Activated naive CD4-positive, alpha-beta T cell treated with anti-CD3 and anti-CD28 coated beads, Interleukin-2, amount 10 ng/mL, durations not matched to agents 7 days and 5 days (primary cell): ENCODE data around the gene TMEM250.

Source experiments
- CTCF ChIA-PET: fragments of 350-600 bp; sonication (Branson Sonifier 250); formaldehyde crosslinking; loops from one replicate; lab custom pipeline; 2021; ENCODE audit warnings: antibody characterized with exemption; lab: Charles Lee
- DNase-seq: peaks from one replicate; pipeline ENCODE4 v3.0.0-alpha.2; 2020
- H3K27ac Mint-ChIP-seq: one replicate; pipeline ENCODE4 v1.8.0; 2021; ENCODE audit warnings: mild to moderate bottlenecking, moderate library complexity, mixed read lengths
- H3K27me3 Mint-ChIP-seq: one replicate; pipeline ENCODE4 v1.8.0; 2021; ENCODE audit warnings: mild to moderate bottlenecking, mixed read lengths
- H3K36me3 Mint-ChIP-seq: one replicate; pipeline ENCODE4 v1.8.0; 2021; ENCODE audit warnings: mixed read lengths
- H3K4me1 Mint-ChIP-seq: one replicate; pipeline ENCODE4 v1.8.0; 2021; ENCODE audit warnings: mixed read lengths
- H3K4me3 Mint-ChIP-seq: one replicate; pipeline ENCODE4 v1.8.0; 2021; ENCODE audit warnings: mild to moderate bottlenecking, moderate library complexity, mixed read lengths
- H3K9me3 Mint-ChIP-seq: one replicate; pipeline ENCODE4 v1.8.0; 2021; ENCODE audit warnings: mixed read lengths

Gene TMEM250, protein sequence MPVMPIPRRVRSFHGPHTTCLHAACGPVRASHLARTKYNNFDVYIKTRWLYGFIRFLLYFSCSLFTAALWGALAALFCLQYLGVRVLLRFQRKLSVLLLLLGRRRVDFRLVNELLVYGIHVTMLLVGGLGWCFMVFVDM

DNA sequence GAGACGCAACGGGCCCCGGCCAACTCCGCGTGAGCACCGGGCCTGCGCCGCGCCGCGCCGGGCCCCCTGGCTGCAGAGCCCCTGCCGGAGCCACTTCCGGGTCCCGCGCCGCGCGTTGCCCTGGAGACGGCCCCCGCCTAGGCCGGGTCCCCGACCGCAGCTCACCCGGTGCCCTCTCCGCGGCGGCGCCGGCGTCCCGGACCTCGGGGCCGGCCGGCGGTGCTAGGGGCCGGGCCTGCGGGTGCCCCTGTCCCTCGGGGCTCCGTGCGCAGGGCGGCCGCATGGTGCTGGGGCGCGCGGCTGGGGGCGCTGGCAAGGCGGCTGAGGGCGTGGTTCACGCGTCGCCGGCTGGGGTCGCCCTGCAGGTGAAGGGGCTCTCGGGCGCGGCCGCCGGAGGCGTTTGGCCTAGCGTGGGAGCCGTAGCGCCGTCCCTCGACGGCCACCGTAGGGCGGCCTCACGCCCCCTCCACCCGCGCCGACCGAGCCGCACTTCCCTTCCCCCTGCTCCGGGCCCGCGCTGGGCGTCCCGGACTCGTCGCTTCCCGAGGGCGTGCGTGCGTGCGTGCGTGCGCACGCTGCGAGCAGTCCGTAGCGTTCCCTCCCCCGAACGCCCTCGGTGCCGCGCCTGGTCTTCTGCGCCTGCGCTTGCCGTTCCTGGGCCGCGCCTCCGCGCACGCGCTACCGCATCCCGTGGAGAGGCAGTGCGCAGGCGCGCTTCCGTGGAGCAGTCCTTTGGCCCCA is at the start of gene TMEM250:
Gene TMEM250, minus strand, starts transcription at position 556 of the 741 bp plus-strand sequence. CDS start 1,975 bp downstream, outside the sequence.
- Mint-ChIP-seq H3K27ac (peak within 1 kb of the TSS; percentile 89), H3K4me3 (peak within 1 kb of the TSS; percentile 79), H3K36me3 (peaks cover 10% of the 10 kb centered on the region), H3K27me3 (peaks cover 11% of the 10 kb centered on the region), H3K4me1 (peaks cover 35% of the 10 kb centered on the region), H3K9me3 (no peaks in the 10 kb centered on the region)
- CTCF ChIA-PET = interaction anchor here (0.7 to 1.4 kb wide), 3 partner anchors 9 to 151 kb away, joined by 4 to 5 read pairs (median 4); no protein-coding TSS in a partner anchor
- peak; percentile 97 for DNase-seq

DNA sequence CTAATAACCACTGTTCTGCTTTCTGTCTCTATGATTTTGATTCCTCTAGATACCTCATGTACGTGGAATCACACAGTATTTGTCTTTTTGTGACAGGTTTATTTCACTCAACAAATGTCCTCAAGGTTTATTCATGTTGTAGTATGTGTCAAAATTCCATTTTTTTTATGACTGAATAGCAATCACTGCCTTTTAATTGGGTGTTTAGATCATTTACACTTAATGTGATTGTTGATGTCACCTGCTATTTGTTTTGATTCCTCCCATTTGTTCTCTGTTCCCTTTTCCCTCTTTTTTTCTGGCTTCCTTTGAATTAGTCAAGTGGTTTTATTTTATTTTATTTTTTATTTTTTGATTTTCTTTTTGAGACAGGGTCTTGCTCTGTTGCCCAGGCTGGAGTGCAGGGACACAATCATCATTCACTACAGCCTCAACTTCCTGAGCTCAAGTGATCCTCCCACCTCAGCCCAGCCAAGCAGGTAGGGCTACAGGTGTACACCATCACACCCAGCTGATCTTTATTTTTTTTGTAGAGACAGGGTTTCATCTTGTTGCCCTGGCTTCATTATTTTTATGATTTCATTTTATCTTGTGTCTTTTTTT is 44.7 kb upstream of the TMEM250 start:
- Mint-ChIP-seq H3K27me3 (peaks cover 2% of the 10 kb centered on the region), H3K9me3 (peaks cover 1% of the 10 kb centered on the region), H3K36me3 (no peaks in the 10 kb centered on the region), H3K4me3 (no peak overlapping the region), H3K4me1 (no peaks in the 10 kb centered on the region), H3K27ac (no peak overlapping the region)
- CTCF ChIA-PET = no interaction called here
- DNase-seq = no peak

DNA sequence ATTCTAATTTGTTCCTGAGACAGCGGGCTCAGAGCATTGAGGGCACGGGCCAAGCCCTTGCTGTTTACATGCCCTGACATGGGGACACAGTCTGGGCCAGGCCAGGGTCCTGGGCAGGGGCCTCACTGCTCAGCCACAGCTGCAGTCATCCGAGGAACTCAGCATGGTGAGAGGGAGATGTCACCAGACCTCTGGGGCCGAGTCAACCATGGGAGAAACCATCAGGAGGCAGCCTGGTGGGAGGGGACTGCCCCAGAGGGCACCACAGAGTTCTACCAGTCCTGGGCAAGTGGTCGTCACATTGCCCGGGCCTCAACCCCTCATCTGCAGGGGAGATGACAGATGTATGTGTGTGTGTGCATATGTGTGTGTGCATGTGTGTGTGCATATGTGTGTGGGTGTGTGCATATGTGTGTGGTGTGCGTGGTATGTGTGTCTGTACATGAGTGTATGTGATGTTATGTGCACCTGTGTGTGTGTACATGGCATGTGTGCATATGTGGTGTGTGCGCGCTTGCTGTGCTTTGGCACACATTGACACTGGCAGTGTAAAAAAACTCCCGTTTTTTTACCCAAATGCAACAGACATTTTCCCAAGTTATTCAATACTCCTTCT is 42.4 kb upstream of the TMEM250 start:
- Mint-ChIP-seq H3K27ac (no peak overlapping the region), H3K27me3 (no peaks in the 10 kb centered on the region), H3K36me3 (no peaks in the 10 kb centered on the region), H3K4me1 (no peaks in the 10 kb centered on the region), H3K4me3 (no peak overlapping the region), H3K9me3 (peaks cover 1% of the 10 kb centered on the region)
- DNase-seq = no peak
- CTCF ChIA-PET = no interaction called here

DNA sequence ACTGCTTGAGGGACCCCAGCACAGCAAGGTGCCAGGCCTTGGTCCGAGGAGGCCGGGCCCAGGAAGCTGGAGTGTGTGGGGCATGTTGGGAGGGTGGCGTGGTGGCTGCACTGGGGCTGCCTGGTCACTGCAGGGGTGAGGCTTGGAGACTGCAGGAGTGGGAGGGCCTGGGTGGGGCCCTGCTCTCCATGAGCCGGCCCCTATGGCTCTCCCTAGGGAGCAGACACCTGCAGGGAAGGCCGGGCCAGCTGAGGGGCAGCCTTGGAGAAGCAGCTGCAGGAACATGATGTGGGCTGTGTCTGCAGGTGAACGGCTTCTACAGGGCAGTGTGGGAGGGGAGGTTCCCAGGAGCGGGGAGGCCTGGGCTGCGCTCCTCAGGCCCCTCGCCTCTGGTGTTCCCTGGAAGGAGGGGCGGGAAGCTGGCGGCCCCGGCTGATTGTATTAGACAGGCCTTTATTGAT is 41.7 kb upstream of the TMEM250 start:
- Mint-ChIP-seq H3K9me3 (peaks cover 1% of the 10 kb centered on the region), H3K27me3 (no peaks in the 10 kb centered on the region), H3K4me3 (no peak overlapping the region), H3K27ac (no peak overlapping the region), H3K4me1 (no peaks in the 10 kb centered on the region), H3K36me3 (no peaks in the 10 kb centered on the region)
- CTCF ChIA-PET = no interaction called here
- DNase-seq = no peak

DNA sequence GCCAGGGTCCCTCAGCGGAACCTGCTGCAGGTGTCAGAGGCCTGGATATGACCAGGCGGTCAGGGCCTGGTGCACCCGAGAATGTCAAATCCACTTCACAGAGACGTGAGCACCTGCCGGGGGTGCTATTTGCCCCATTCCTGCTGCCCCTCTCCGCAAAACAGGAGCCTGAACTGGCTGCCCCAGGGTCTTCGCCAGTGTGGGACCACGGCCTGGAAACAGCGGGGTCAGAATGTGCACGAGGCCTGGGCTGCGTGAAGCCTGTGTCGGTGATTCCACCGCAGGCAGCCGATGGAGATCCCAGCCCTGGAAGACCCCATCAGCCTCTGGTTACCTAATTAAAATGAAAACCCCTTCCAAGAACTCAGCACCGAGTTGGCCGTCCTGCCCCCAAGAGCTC is 41.2 kb upstream of the TMEM250 start:
- H3K27me3 Mint-ChIP-seq = no peaks in the 10 kb centered on the region
- no peak overlapping the region for H3K4me3 Mint-ChIP-seq
- no peaks in the 10 kb centered on the region for H3K36me3 Mint-ChIP-seq
- DNase-seq = no peak
- H3K9me3 Mint-ChIP-seq = peaks cover 1% of the 10 kb centered on the region
- no peaks in the 10 kb centered on the region for H3K4me1 Mint-ChIP-seq
- no peak overlapping the region for H3K27ac Mint-ChIP-seq
- CTCF ChIA-PET = no interaction called here

DNA sequence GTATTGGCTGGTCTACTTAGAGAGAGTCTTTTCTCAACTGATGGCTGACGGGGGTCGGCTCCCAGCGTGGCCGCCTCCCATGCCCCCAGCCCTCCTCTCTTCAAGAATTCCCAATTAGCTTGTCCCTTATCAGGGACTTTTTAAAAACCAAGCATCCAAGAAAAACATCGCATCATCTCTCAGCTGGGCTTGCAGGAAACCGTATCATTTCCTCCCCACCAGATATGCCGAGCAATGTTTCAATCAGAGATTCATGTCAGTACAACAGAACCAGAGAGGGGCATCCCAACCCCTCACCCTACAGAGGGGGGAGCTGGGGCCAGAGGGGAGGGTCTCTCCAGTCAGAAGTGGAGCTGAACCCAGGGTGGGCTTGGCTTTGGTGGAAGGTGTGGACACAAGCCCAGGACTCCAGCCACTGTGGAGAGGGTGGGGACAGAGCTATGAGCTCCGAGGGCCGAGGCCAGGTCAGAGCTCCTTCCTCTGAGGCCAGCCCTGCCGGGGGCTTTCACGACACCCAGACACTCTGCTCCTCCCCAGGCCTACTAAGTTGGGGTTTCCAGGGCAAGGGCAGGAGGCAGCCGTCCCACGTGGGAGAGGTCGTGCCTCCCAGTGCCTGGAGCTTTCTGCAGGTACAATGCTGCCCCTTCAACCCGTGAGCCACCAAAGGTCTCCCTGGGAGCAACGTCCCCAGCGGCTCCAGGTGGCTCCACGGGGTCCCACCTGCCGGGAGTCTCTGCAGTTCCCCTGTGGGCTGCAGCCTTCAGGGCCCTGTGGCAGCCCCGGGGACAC is 39.0 kb upstream of the TMEM250 start:
- CTCF ChIA-PET = no interaction called here
- no peak for DNase-seq
- Mint-ChIP-seq H3K4me3 (no peak overlapping the region), H3K27me3 (no peaks in the 10 kb centered on the region), H3K27ac (no peak overlapping the region), H3K9me3 (no peaks in the 10 kb centered on the region), H3K36me3 (no peaks in the 10 kb centered on the region), H3K4me1 (no peaks in the 10 kb centered on the region)

DNA sequence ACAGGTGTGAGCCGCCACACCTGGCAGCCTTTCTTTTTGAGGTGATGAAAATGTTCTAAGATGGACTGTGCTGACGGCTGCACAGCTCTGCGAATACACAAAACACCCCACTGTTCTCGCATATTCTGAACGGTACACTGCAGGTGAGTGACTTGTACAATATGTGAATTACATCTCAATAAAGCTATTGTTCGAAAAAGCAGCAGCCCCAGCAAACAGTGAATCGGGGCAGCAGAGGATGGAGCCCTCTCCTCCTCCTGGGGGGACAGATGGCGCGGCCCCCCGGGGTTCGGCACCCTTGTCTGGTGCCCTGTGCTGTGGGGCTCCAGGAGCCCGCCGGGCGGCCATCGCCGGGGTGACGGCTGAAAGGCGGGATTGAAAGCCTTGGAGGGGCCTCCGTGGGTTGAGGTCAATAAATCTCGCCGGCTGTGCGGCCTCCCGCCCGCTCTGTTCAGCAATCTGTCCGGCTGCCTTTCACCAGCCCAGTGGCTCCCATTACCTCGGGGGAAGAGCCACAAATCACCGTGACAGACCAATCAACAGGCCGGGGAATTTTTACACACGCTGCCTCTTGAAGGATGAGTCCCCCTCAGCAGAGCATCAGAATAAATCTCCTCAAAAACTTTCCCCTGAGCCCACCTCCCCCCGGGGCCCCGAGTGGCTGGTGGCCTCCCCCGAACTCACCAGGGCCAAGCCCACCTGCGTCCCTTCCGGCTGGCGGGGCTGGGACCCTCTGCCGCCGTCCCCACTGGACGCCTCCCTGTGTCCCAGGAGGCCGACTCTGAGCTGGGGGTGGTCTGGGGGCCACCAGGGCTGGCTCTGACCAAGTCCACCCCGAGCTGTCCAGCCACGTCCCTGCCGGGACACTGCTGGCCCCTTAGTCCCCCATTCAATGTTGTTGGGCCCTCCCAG is 37.8 kb upstream of the TMEM250 start:
- no peak overlapping the region for H3K4me3 Mint-ChIP-seq
- H3K9me3 Mint-ChIP-seq = no peaks in the 10 kb centered on the region
- H3K36me3 Mint-ChIP-seq = no peaks in the 10 kb centered on the region
- no peak for DNase-seq
- H3K27me3 Mint-ChIP-seq = peaks cover 4% of the 10 kb centered on the region
- no peaks in the 10 kb centered on the region for H3K4me1 Mint-ChIP-seq
- CTCF ChIA-PET = no interaction called here
- H3K27ac Mint-ChIP-seq = no peak overlapping the region

- CTCF ChIA-PET = no interaction called here
Observed at GRCh38 chr9:136155576-136155975, 36.9 kb upstream of the TMEM250 start.

GRCh38 chr9:136154943-136155342 is 36.3 kb upstream of the TMEM250 start:
- H3K27ac Mint-ChIP-seq = no peak overlapping the region
- no peaks in the 10 kb centered on the region for H3K4me1 Mint-ChIP-seq
- no peak overlapping the region for H3K4me3 Mint-ChIP-seq
- no peaks in the 10 kb centered on the region for H3K9me3 Mint-ChIP-seq
- no peak for DNase-seq
- no peaks in the 10 kb centered on the region for H3K36me3 Mint-ChIP-seq
- peaks cover 4% of the 10 kb centered on the region for H3K27me3 Mint-ChIP-seq
- CTCF ChIA-PET = no interaction called here

More at GRCh38 chr9:136155576-136155975, 36.9 kb upstream of the TMEM250 start:
- Mint-ChIP-seq H3K27me3 (peaks cover 4% of the 10 kb centered on the region), H3K9me3 (no peaks in the 10 kb centered on the region), H3K4me3 (no peak overlapping the region), H3K27ac (no peak overlapping the region), H3K36me3 (no peaks in the 10 kb centered on the region), H3K4me1 (no peaks in the 10 kb centered on the region)
- DNase-seq = no peak

DNA sequence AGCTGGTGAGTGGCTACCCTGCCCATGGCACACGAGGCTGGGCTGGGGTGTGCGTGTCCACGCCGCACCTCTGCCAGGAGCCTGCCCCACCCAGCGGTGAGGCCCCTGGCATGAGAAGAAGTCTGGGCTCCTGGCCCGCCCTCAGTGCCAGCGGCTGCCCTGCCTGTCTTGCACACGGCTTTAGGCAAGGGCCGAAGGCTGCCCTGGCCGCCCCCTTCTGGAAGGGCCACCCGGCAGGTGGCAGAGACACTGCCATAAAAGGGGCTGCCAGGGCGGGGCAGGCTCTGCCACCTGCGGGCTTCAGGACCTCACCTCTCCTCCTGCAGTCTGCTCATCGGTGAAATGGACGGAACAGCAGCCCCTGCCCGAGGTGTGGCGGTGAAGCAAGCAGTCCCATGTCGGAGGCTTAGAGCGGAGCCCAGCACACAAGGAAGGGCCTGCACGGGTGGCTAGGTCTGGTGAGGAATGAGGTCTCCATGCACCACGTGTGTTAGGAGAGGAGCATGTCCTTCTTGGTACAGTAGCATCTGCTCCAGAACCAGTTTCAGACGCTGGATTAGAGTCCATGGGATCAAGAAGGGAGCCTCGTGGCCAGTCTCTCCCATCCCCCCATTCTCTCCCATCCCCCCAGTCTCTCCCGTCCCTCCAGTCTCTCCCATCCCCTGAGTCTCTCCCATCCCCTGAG is 34.8 kb upstream of the TMEM250 start:
- H3K9me3 Mint-ChIP-seq = no peaks in the 10 kb centered on the region
- CTCF ChIA-PET = no interaction called here
- no peak overlapping the region for H3K4me3 Mint-ChIP-seq
- H3K4me1 Mint-ChIP-seq = no peaks in the 10 kb centered on the region
- peaks cover 7% of the 10 kb centered on the region for H3K27me3 Mint-ChIP-seq
- no peaks in the 10 kb centered on the region for H3K36me3 Mint-ChIP-seq
- DNase-seq = no peak
- no peak overlapping the region for H3K27ac Mint-ChIP-seq

DNA sequence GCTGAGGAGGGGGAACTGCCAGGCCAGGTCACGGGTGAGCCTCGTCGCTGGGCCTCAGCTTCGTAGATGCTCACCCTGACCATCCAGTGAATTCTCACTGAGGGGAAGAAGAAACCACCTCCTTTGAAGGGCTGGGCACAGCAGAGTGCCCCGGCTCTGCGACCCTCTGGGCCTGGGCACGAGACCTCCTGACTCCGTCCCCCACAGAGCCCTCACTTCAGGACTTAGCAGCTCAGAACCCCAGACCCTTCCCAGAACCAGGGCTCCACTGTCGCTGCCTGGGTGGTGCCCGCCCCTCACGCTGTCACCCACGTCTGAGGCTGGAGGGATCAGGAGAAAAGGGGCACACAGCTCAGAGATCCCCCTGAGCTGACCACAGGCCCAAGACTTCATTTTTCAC is 34.3 kb upstream of the TMEM250 start:
- no peak overlapping the region for H3K27ac Mint-ChIP-seq
- H3K4me1 Mint-ChIP-seq = no peaks in the 10 kb centered on the region
- no peaks in the 10 kb centered on the region for H3K9me3 Mint-ChIP-seq
- CTCF ChIA-PET = no interaction called here
- H3K4me3 Mint-ChIP-seq = no peak overlapping the region
- no peak for DNase-seq
- H3K36me3 Mint-ChIP-seq = no peaks in the 10 kb centered on the region
- H3K27me3 Mint-ChIP-seq = peaks cover 13% of the 10 kb centered on the region

- H3K9me3 Mint-ChIP-seq = no peaks in the 10 kb centered on the region
- no peak overlapping the region for H3K4me3 Mint-ChIP-seq
- no peak overlapping the region for H3K27ac Mint-ChIP-seq
- CTCF ChIA-PET = no interaction called here
- DNase-seq = no peak
- no peaks in the 10 kb centered on the region for H3K36me3 Mint-ChIP-seq
- H3K27me3 Mint-ChIP-seq = peaks cover 14% of the 10 kb centered on the region
- no peaks in the 10 kb centered on the region for H3K4me1 Mint-ChIP-seq
Observed at GRCh38 chr9:136152543-136152866, 33.8 kb upstream of the TMEM250 start.
